Heart left ventricle (tissue), 13 donors: Measurements from ENCODE around the gene DRD2.
A peak's percentile ranks its signal among the peaks of the same experiment; 100 is the strongest.

Experiments
- POLR2A ChIP-seq, 2 donors: fragments of 450-650 bp; IDR thresholded peaks; one replicate each; pipeline ENCODE4 v1.6.1; 2017; ENCODE audit warnings: antibody characterized with exemption in 2 of 2, mild to moderate bottlenecking in 2 of 2, moderate library complexity in 2 of 2
- TF ChIP-seq, protein P1 (sequence below), 12 donors: fragments of 200-600 bp; sonication (generic) in 4 of 12; IDR thresholded peaks; one replicate each; pipeline versions ENCODE4 v1.5.0 to v1.8.0; 2018 to 2022; ENCODE audit warnings: antibody characterized with exemption in 12 of 12, mild to moderate bottlenecking in 5 of 12
- donor health status: ischemic (EF 13 %, LVEDD 7.1; RV severe dilation, severe dysfunction).
- donor health status: DM: no; HTN: yes; CAD: no.
- donor health status: DM: no; HTN: no; CAD: no.
- donor health status: ischemic (EF 25% LVEDD 6.9; RV normal size, moderate dysfunction).
- donor health status: ischemic (EF 25% LVEDD 5.7; RV mildly dilated, moderate dysfunction).
- donor health status: ischemic (EF 35%, LVEDD 5.7; RV mildly dilated, moderate dysfunction).
- donor health status: nonischemic (EF 11% LVEDD 7.7; RV severe dilation, severe dysfunction).
- donor health status: DM: yes; HTN: yes; CAD: no.
- donor health status: PGD.
- donor health status: ischemic (EF 29% LVEDD 5.4; RV normal size, mild dysfunction).
- donor health status: nonischemic (EF 23%, LVEDD 6.1; RV moderate dilation, normal function).

DNA sequence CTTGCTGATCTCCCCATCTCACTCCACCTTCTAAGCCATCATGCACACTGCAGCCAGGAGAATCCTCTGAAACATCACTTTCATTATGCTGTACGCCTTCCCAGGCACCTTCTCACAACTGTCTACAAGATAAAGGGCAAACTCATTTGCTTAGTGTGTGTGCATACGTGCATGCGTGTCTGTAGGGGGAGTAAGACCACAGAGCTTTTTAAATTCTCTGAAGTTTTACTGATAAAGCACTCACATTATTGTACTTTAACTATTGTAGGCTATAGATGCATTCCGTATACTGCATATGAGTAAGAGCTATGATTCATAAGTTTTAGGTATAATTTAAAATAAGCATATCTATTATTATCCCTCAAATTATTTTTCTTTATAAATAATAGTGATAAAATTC, 102.9 kb downstream of the DRD2 start:
- TF ChIP-seq, protein P1, sequence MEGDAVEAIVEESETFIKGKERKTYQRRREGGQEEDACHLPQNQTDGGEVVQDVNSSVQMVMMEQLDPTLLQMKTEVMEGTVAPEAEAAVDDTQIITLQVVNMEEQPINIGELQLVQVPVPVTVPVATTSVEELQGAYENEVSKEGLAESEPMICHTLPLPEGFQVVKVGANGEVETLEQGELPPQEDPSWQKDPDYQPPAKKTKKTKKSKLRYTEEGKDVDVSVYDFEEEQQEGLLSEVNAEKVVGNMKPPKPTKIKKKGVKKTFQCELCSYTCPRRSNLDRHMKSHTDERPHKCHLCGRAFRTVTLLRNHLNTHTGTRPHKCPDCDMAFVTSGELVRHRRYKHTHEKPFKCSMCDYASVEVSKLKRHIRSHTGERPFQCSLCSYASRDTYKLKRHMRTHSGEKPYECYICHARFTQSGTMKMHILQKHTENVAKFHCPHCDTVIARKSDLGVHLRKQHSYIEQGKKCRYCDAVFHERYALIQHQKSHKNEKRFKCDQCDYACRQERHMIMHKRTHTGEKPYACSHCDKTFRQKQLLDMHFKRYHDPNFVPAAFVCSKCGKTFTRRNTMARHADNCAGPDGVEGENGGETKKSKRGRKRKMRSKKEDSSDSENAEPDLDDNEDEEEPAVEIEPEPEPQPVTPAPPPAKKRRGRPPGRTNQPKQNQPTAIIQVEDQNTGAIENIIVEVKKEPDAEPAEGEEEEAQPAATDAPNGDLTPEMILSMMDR (IDR thresholded peaks at IDR 0.05): peak in 1 of 12 donors; percentile 12
- TF ChIP-seq POLR2A (IDR thresholded peaks at IDR 0.05): no peak
